A172 (cell line): Measurements from ENCODE around the gene SETBP1. TPM values are rescaled to one million over a fixed set of nuclear protein-coding genes. Genes with fewer than 3 reads are reported as not detected.

Experiments
- DNase-seq: peaks from one replicate; pipeline ENCODE4 v3.0.0-alpha.2; 2015; ENCODE audit warnings: low spot score
- total RNA-seq: library from RNA; depleted of rRNA; stranded (reverse); fragments of >200 nt; shearing (Covaris generic); gene quantifications from 2 replicates; pipeline ENCODE4 v1.2.3, GENCODE V29; 2014

Gene SETBP1
- total RNA-seq, 1 experiment from 2014 or later, result 0.10 TPM

GRCh38 chr18:44816050-44816449, 135.4 kb downstream of the SETBP1 start:
- DNase-seq, result no peak

- DNase-seq, result no peak
Measured at GRCh38 chr18:44816477-44816876, 135.8 kb downstream of the SETBP1 start.

DNA sequence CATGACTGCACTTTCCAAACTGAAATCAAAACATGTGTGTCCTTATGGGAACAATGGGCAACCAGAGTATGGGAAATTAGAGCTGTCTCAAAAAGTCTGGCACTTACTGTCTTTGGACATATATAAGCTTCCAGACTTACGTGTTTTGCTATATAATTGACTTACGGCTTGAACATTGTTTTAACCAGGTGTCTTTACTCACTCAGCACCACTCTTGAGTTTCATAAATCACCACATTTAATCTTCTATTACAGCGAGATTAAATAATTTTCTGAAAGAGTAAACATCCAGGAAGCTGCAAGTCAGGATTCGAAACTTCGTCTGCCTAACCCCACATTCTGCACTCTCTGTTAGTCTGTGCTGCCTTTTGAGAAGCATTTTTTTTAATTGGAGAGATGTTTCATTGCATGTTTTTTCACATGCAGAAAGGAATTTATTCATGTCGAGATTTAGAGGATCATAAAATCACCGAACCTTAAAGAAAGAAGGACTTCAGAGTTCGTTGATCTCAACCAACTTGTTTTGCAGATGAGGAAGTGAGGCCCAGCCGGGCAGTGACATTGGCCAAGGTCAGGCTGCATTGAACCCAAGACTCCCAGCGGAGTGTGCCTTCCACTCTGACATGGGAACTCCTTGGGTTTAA, 137.3 kb downstream of the SETBP1 start:
- no peak for DNase-seq

DNA sequence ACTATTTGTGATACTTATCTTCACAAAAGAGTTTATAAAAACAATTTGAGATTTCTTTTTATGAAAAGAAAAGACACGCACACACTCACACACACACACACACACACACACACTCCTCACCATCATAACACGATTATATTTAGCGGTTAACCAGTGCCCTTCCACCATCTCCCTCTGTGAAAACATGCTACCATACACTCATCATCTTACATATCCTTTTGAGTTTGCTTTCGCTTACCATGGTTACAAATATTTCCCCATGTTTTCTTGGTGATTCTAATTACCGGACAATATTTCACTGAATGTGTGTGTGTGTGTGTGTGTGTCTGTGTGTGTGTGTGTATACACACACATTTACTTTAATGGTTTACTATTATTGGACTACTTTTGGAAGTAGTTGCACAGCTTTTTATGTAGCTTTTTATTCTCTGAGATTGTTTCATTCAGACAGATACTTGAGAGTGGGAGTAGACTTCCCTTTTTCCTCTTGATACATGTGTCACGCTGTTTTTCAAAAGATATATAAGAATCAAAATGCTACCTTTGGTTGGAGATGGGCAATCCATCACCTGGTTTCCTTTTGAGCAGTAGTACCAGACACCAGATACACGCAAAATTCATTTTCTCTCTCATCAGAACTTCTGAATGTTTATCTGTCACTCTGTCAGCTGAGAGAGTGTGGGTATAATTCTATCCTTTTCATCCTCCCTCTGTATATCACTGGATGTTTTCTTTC, 138.1 kb downstream of the SETBP1 start:
- DNase-seq, result no peak

DNA sequence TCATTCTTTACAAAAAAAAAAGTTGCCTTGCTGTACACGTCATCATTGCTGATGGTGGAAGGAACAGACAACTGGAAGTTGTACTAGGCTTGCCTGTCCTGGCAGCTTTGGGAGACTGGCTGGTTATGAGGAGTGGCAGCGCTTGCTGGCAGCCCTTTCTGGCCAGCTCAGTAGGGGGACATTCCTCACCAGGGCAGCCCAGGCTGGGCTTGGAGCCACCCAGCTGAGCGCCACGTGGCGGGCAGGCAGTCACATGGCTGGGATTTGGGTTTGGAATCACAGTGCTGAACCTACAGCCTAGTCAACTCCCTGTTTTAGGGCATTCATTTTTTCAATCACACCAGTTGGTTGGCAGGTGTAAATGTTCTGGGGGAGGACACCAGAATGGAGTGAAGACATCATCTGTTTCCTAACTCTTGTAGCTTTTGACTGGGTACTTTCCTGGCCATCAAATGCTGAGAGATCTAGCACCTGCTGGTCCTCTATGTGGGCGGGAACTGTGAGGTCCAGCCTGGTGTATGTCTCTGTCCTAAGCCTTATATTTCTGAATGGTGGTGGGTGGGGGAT, 139.3 kb downstream of the SETBP1 start:
- DNase-seq, result peak; percentile 6

- DNase-seq, result no peak
Measured at GRCh38 chr18:44821924-44822323, 141.2 kb downstream of the SETBP1 start.

DNA sequence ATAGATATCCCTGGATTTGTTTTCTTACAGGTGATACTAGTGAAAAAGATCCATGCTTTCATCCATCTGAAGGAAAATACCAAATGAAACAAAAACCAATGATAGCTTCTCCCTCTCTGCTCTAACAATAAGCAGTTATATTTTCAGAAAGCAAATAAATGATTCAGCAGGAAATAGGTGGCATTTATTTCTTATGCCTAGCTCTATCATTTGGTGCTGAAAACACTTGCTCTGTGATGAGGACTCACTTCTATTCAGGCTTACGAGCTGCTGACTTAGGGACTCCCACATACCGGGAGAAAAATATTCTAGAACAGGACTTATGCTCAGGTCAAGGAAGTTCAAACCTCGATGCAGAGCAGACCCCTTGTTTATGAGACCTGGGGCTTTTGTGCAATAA, 142.6 kb downstream of the SETBP1 start:
- no peak for DNase-seq

- peak; percentile 25 for DNase-seq
Measured at GRCh38 chr18:44823782-44824181, 143.1 kb downstream of the SETBP1 start.

DNA sequence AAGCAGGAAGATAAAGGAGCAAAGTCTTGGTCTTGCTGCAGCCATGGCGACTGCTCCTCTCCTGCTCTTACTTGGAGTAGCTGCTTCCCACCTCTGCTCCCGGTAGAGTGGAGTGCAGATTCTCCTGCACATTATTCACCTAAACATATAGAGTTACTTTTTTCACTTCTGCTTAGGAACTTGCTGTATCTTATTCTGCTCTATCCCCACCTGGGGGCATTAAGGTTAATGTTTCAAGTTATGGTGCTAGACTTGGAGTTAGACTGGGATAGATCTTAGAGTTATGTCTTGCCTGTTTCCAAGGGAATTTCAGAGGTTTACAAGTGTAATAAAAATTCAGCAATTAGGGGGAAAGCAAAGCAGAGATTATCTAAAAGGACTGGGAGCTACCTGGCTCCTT, 144.2 kb downstream of the SETBP1 start:
- DNase-seq, result no peak

DNA sequence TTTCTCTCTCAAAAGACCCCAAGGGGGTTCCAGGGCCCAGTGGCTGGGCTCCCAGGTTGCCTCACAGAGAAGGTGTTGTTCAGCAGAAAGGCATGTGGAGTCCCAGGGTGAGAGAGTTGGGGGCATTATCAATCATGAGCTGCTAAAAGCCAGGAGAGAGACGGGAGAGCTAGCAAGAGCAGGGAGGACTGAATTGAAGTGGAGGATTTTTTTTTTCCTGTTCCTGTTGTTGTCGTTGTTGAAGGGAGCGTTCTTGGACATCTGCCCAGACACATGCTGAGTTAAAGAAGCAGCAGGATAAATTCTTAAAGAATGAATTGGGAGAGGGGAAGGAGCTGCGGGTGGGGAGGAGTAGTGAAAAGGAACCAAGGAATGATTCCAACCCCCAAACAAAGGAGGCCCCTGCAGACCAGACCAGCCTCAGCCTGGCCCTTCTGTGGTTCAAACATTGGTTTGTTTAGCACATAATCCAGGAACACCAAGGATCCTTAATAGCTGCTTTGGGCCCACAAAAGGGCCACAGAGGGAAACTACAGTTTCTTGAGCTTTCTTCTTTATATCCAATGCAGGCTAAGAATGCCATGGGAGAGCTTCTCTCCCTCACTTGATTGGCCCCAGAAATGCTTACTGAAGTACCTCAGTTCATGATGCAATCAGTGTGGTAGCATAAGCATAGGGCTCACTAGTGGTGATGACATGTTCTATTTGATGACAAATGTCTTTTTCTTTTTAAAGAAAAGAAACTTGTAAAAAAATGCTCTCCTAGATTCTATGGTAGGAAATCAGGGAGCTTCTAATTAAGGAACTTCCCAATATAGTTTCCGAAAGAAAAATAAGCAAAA, 146.0 kb downstream of the SETBP1 start:
- peak; percentile 48 for DNase-seq

GRCh38 chr18:44828080-44828479, 147.4 kb downstream of the SETBP1 start:
- DNase-seq, result no peak

- no peak for DNase-seq
Measured at GRCh38 chr18:44830581-44830980, 149.9 kb downstream of the SETBP1 start.

DNA sequence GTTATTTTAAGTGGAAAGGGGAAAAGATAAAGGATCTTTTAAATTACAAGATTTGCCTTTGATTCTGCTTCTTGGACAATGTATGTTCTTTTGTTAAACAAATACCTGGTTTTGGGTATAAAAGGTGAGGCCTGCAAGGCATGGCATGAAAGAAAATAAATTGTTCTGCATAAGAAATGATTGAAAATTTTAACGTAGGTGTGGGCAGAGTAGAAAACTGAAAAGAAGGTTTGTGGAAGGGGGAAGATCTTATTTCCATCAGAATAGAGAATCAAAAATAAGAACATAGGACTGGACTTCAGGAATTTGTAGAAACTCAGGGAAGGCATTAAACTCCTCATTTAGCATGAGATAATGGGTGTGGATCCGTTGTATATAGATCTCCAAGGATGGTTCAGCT, 153.1 kb downstream of the SETBP1 start:
- DNase-seq, result no peak

- no peak for DNase-seq
Measured at GRCh38 chr18:44834867-44835469, 154.3 kb downstream of the SETBP1 start.

DNA sequence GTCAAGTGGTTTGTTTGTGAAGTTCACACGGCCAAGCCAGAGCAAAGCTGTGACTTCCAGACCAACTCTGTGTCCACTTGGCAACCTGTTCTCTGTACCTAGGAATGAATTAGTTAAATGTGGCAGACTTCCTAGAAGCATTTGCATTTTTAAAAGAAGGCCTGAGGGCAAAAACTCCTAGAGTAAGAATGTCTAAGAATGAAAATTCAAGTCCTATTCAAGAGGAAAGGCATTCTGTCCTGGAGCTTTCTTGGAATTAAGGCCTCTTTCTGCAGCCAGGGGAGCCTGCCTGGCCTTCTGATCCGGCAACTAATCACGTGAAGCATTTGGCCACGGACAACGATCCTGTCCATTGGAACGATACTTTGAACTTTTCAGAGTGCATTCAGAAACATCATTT, 155.0 kb downstream of the SETBP1 start:
- DNase-seq, result no peak

DNA sequence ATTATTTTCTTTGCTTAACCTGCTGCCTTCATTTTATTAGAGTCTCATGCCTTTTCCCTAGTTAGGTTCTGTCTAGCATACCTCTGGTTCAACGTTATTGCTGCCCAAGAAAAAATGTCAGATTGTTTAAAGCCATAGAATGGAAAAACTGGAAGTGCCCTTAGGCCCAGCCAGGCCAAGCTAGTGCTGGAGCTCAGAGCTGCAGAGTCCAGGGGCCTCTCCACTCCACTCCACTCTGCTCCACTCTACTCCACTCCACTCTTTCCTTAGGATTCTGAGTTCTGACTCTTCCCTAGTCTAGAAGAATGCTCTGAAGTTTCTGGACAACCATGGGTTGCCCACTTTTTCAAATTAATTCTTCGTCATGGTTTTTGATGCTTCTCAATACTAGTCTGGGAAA, 155.6 kb downstream of the SETBP1 start:
- no peak for DNase-seq

GRCh38 chr18:44837482-44838180, 156.9 kb downstream of the SETBP1 start:
- DNase-seq, result no peak

DNA sequence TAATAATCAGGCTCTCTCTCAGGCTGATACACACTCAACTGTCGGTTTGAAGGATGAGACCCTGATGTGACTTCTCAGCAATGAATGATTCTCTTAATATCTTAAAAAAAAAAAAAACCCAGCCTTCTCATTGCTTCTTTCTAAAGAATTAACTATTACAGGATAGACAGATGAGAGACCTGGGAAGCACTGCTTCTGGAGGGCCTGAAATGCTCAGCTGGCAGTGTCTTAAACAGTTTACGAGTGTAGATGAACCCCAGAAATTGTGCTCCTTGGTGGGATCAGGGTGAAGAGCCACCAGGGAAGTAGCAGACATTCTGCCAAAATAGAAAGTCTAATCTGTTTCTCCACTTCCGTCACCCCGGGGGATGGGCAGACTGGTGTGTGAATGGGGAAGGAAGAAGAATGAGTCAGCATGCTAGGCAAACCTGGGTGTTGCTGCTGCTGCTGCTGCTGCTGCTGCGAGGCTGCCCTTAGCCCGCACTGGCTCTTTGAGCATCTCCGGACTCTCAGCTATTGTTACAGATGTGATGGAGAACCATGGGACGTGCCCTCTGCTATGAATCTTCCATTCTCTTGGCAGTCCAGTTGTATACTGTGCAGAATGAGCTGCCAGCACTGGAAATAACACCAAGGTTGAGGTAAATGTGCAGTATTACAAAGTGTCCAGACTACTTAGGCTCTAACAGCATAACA, 158.4 kb downstream of the SETBP1 start:
- DNase-seq, result peak; percentile 39

GRCh38 chr18:44840058-44840790, 159.5 kb downstream of the SETBP1 start:
- no peak for DNase-seq

GRCh38 chr18:44841221-44841620, 160.5 kb downstream of the SETBP1 start:
- no peak for DNase-seq
